H1 (cell line): ENCODE data around the gene CKM. TPM values are rescaled to one million over a fixed set of nuclear protein-coding genes. Genes with fewer than 3 reads are reported as not detected.

ENCODE experiments used
- JUN ChIP-seq: IDR thresholded peaks from 2 replicates; pipeline ENCODE4 v1.6.1; 2011; ENCODE audit warnings: low read depth, mild to moderate bottlenecking, improper control_type of control experiment, low read length
- polyA plus RNA-seq, 7 experiments: library from polyadenylated mRNA; depleted of rRNA in 3 of 7; stranded (reverse) in 5 of 7; unstranded in 2 of 7; fragments of >200 nt in 5 of 7; fragments of 200-250 nt in 2 of 7; gene quantifications; 1 replicate in 5 of 7; 2 replicates in 1 of 7; 4 replicates in 1 of 7; pipeline versions ENCODE4 v1.2.1 to v1.2.3, GENCODE V29; 2011 to 2013; ENCODE audit warnings: missing spikeins in 2 of 7, mixed read lengths in 2 of 7
- total RNA-seq: library from RNA; stranded (reverse); fragmentation: NEBNext Ultra II Directional; extraction: Animal tissue kit (Norgen Biotek cat#: 25700); gene quantifications from 2 replicates; pipeline ENCODE4 v1.2.1, GENCODE V29; 2021

The CKM gene
- total and polyA plus RNA-seq, 2 of the 8 experiments (the other 6 are each of a cell fraction or from before 2014, with no cell fraction given): 0.08 TPM; not detected in 1

DNA sequence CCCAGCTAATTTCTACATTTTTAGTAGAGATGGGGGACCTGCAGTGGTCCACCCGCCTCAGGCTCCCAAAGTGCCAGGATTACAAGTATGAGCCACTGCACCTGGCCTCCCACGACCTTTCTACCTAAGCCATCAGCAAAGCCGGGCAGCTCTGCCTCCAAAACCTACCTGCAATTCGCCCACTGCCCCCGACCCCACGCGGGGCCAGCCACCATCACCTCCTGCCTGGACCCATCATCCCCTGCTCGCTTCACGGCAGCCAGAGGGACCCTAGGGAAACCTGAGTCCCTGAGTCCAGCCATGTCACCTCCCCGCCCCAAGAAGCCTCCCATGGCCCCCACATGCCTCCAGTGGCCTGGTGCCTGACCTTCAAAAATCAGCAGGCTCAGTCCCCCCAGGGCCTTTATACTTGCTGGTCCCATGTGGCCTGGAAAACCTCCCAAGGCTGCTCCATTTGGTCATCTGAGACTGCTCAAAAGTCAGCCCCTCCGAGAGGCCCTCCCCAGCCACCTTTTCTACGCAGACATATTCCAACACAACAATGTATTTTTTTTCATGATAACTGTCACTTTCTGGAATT, 35.6 kb upstream of the CKM start (continued):
- no peak for TF ChIP-seq JUN
